Stomach (tissue), 4 donors: ENCODE results near the gene SOX6.

Experiments used
- EP300 ChIP-seq: sonication (generic); formaldehyde crosslinking; IDR thresholded peaks from one replicate; pipeline ENCODE4 v1.6.1; 2017; ENCODE audit warnings: antibody characterized with exemption
- POLR2A ChIP-seq, 4 donors: fragments of 450-650 bp; IDR thresholded peaks; one replicate each; pipeline ENCODE4 v1.6.1; 2016; ENCODE audit warnings: antibody characterized with exemption in 4 of 4, control low read depth in 2 of 4, mild to moderate bottlenecking in 1 of 4, moderate library complexity in 1 of 4
- POLR2AphosphoS5 ChIP-seq, 3 donors: sonication (generic); formaldehyde crosslinking; IDR thresholded peaks; one replicate each; pipeline ENCODE4 v1.6.1; 2016; ENCODE audit warnings: antibody characterized with exemption in 3 of 3
- TF ChIP-seq, protein P1 (sequence below), 7 experiments: fragments of 450-650 bp in 4 of 7; fragments of 200-600 bp in 3 of 7; sonication (generic) in 3 of 7; IDR thresholded peaks; one replicate each; pipeline ENCODE4 v1.5.1; 2016 to 2019; ENCODE audit warnings: antibody characterized with exemption in 7 of 7, control low read depth in 2 of 7, mild to moderate bottlenecking in 1 of 7

DNA sequence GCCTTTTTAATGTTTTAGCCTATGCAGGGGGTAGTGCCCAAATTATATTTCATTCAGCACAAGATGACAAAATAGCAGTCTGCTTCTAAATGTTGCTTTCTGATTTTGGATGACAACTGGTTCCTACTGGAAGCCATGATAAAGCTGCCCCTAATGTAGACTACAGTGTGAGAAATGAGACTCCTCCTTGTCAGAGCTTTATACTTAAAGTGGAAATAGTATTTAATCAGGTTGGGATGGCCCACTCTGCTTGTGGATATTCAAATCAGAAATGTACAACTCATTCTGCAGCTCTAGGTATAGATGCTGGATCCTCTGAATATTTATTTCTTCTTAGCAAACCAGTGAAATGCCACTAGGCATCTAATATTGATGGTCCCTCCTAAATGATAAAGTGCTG is 171.3 kb downstream of the SOX6 start:
- no peak for TF ChIP-seq EP300
- TF ChIP-seq, protein P1, sequence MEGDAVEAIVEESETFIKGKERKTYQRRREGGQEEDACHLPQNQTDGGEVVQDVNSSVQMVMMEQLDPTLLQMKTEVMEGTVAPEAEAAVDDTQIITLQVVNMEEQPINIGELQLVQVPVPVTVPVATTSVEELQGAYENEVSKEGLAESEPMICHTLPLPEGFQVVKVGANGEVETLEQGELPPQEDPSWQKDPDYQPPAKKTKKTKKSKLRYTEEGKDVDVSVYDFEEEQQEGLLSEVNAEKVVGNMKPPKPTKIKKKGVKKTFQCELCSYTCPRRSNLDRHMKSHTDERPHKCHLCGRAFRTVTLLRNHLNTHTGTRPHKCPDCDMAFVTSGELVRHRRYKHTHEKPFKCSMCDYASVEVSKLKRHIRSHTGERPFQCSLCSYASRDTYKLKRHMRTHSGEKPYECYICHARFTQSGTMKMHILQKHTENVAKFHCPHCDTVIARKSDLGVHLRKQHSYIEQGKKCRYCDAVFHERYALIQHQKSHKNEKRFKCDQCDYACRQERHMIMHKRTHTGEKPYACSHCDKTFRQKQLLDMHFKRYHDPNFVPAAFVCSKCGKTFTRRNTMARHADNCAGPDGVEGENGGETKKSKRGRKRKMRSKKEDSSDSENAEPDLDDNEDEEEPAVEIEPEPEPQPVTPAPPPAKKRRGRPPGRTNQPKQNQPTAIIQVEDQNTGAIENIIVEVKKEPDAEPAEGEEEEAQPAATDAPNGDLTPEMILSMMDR (IDR thresholded peaks at IDR 0.05): no peak
- TF ChIP-seq POLR2AphosphoS5 (IDR thresholded peaks at IDR 0.05): no peak
- TF ChIP-seq POLR2A (IDR thresholded peaks at IDR 0.05): no peak
